Naive B cell (primary cell): ENCODE data around the gene RBM38. TPM values are rescaled to one million over a fixed set of nuclear protein-coding genes. Genes with fewer than 3 reads are reported as not detected.
"Not testable (repeated sequence)": the region's sequence is repeated elsewhere in the genome, so short reads cannot be mapped to it uniquely, and the experiment has no call there.

ENCODE experiments used
- ATAC-seq, 2 donors: fragments of 150-1000 bp; cut with Tn5 transposase; 2 replicates each; pipeline ENCODE4 v1.10.0; 2021; ENCODE audit warnings: low read depth in 2 of 2, mild to moderate bottlenecking in 2 of 2, moderate library complexity in 2 of 2
- DNase-seq: peaks from one replicate; pipeline ENCODE4 v3.0.0; 2022
- H3K27ac Mint-ChIP-seq, 6 donors: one replicate each; pipeline ENCODE4 v1.8.0; 2020 to 2022; ENCODE audit warnings: mild to moderate bottlenecking in 6 of 6, mixed read lengths in 6 of 6, moderate library complexity in 5 of 6, inconsistent platforms in 2 of 6
- H3K27me3 Mint-ChIP-seq, 3 donors: one replicate each; pipeline ENCODE4 v1.8.0; 2021 to 2022; ENCODE audit warnings: mixed read lengths in 3 of 3, mild to moderate bottlenecking in 1 of 3
- H3K36me3 Mint-ChIP-seq, 2 donors: one replicate each; pipeline ENCODE4 v1.8.0; 2020 to 2022; ENCODE audit warnings: mixed read lengths in 2 of 2, inconsistent platforms in 1 of 2, mild to moderate bottlenecking in 1 of 2
- H3K4me1 Mint-ChIP-seq, 3 donors: one replicate each; pipeline ENCODE4 v1.8.0; 2020 to 2022; ENCODE audit warnings: mixed read lengths in 3 of 3, inconsistent platforms in 1 of 3, mild to moderate bottlenecking in 1 of 3, moderate library complexity in 1 of 3
- H3K4me3 Mint-ChIP-seq, 8 donors: one replicate each; pipeline ENCODE4 v1.8.0; 2020 to 2022; ENCODE audit warnings: mild to moderate bottlenecking in 8 of 8, mixed read lengths in 8 of 8, moderate library complexity in 8 of 8, inconsistent platforms in 2 of 8
- H3K9me3 Mint-ChIP-seq, 7 donors: one replicate each; pipeline ENCODE4 v1.8.0; 2020 to 2022; ENCODE audit warnings: mixed read lengths in 7 of 7, mild to moderate bottlenecking in 5 of 7, inconsistent platforms in 2 of 7, moderate library complexity in 1 of 7
- polyA plus RNA-seq, 6 donors: library from polyadenylated mRNA; unstranded; fragments of 300-500 nt; fragmentation: Illumina TruSeq; gene quantifications; one replicate each; pipeline ENCODE4 v1.2.3, GENCODE V29; 2021; ENCODE audit warnings: low read depth in 6 of 6

Gene RBM38
- polyA plus RNA-seq, 6 donors from 2014 or later = 80.1 to 189 (median 157) TPM

- Mint-ChIP-seq H3K4me1 (peaks cover 53 to 96% (median 72%) of the 10 kb centered on the region in 3 donors), H3K4me3 (peak overlapping the region in 7 of 8 donors; percentile 67 to 88 (median 80)), H3K9me3 (no peaks in the 10 kb centered on the region), H3K27ac (peak overlapping the region in 4 of 6 donors; percentile 5 to 91 (median 43)), H3K36me3 (no peaks in the 10 kb centered on the region), H3K27me3 (no peaks in the 10 kb centered on the region)
- DNase-seq (no peak), ATAC-seq (no peak)
Measured at GRCh38 chr20:57426271-57426689, 35.1 kb downstream of the RBM38 start.

DNA sequence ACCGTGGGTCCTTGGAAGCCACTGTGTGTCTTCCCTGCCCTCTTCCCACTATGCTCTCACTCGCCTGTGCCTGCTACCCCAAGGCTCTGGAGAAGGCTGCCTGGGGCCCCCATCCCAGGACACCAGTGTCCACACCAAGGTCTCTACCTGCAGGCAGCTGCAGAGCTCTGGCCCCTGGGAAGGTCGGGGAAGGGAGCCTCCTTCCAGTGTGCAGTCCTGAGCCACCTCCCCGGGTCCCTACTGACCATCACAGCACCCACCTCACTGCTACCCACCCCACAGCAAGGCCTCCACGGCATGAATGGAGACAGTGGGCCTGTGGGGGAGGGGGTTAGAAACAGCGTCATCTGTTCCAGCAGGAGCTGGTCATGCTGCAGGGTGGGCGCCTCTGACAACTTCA, 35.6 kb downstream of the RBM38 start:
- Mint-ChIP-seq H3K4me1 (peaks cover 50 to 97% (median 75%) of the 10 kb centered on the region in 3 donors), H3K27ac (peak overlapping the region in 3 of 6 donors; percentile 25 to 68 (median 34))
- no peak for DNase-seq

GRCh38 chr20:57428324-57429158, 37.3 kb downstream of the RBM38 start:
- H3K27me3 Mint-ChIP-seq = no peaks in the 10 kb centered on the region
- H3K9me3 Mint-ChIP-seq = no peaks in the 10 kb centered on the region
- H3K4me1 Mint-ChIP-seq = peaks cover 64 to 99% (median 88%) of the 10 kb centered on the region in 3 donors
- no peaks in the 10 kb centered on the region for H3K36me3 Mint-ChIP-seq
- ATAC-seq = no peak
- peak overlapping the region in 1 of 8 donors; percentile 47 for H3K4me3 Mint-ChIP-seq
- no peak overlapping the region for H3K27ac Mint-ChIP-seq
- DNase-seq = no peak

More for the DNA sequence above, 35.6 kb downstream of the RBM38 start:
- ATAC-seq = no peak
- Mint-ChIP-seq H3K27me3 (no peaks in the 10 kb centered on the region), H3K9me3 (no peaks in the 10 kb centered on the region), H3K36me3 (no peaks in the 10 kb centered on the region), H3K4me3 (peak overlapping the region in 7 of 8 donors; percentile 7 to 87 (median 71))

DNA sequence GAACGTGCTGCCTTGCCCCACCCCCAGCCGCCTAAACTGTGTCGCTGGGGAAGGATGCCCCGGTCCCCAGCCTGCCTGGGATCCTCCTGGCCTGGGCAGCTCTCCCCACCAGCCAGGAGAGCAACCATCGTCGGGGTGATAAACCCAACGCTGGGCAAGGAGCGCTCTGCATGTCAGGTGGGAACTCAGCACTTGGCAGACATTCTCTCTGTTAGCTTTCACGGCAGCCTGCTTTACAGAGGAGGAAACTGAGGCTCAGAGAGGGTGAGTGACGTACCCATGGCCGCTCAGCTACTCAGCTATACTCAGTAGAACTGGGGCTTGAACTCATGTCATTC, 37.9 kb downstream of the RBM38 start:
- DNase-seq (no peak), ATAC-seq (no peak)
- Mint-ChIP-seq H3K9me3 (peaks cover 0 to 2% (median 0%) of the 10 kb centered on the region in 7 donors), H3K4me3 (peak overlapping the region in 1 of 8 donors; percentile 2), H3K4me1 (peaks cover 64 to 99% (median 89%) of the 10 kb centered on the region in 3 donors), H3K27ac (peak overlapping the region in 2 of 6 donors; percentile 18 to 50), H3K36me3 (no peaks in the 10 kb centered on the region), H3K27me3 (no peaks in the 10 kb centered on the region)

DNA sequence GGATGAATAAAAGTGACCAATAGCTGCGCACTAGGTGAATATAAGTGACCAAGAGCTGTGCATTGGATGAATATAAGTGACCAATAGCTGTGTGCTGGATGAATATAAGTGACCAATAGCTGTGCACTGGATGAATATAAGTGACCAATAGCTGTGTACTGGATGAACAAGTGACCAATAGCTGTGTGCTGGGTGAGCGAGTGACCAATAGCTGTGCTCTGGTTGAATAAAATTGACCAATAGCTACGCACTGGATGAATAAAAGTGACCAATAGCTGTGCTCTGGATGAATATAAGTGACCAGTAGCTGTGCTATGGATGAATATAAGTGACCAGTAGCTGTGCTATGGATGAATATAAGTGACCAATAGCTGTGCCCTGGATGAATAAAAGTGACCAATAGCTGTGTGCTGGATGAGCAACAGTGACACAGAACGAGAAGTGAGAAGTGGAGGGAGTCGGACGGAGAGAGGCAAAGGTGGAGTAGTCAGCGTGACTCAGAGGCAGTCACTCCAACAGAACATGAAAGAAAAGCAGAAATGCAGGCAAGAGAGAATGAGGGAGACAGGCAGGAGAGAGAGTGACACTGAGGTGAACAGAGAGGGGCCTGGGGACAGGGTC, 38.5 kb downstream of the RBM38 start:
- ATAC-seq = peak; percentile 33 to 39
- Mint-ChIP-seq H3K36me3 (no peaks in the 10 kb centered on the region), H3K4me1 (peaks cover 65 to 99% (median 89%) of the 10 kb centered on the region in 3 donors), H3K27me3 (no peaks in the 10 kb centered on the region), H3K9me3 (peaks cover 0 to 2% (median 0%) of the 10 kb centered on the region in 7 donors), H3K4me3 (peak overlapping the region in 6 of 8 donors; percentile 2 to 77 (median 43)), H3K27ac (peak overlapping the region; percentile 1 to 84 (median 28))
- peak; percentile 42 for DNase-seq

GRCh38 chr20:57430201-57430596, 39.0 kb downstream of the RBM38 start:
- peak overlapping the region in 6 of 8 donors; percentile 2 to 77 (median 43) for H3K4me3 Mint-ChIP-seq
- not testable (repeated sequence) for DNase-seq, H3K36me3 Mint-ChIP-seq, H3K9me3 Mint-ChIP-seq, ATAC-seq, H3K27me3 Mint-ChIP-seq
- peaks cover 64 to 99% (median 89%) of the 10 kb centered on the region in 3 donors for H3K4me1 Mint-ChIP-seq
- peak overlapping the region in 4 of 6 donors; percentile 1 to 84 (median 54) for H3K27ac Mint-ChIP-seq

GRCh38 chr20:57431539-57431835, 40.3 kb downstream of the RBM38 start:
- H3K4me3 Mint-ChIP-seq = peak overlapping the region in 5 of 8 donors; percentile 40 to 78 (median 60)
- peaks cover 62 to 99% (median 89%) of the 10 kb centered on the region in 3 donors for H3K4me1 Mint-ChIP-seq
- ATAC-seq (no peak), DNase-seq (no peak)
- peaks cover 0 to 2% (median 0%) of the 10 kb centered on the region in 7 donors for H3K9me3 Mint-ChIP-seq
- H3K27me3 Mint-ChIP-seq = no peaks in the 10 kb centered on the region
- peak overlapping the region in 3 of 6 donors; percentile 1 to 83 (median 30) for H3K27ac Mint-ChIP-seq
- no peaks in the 10 kb centered on the region for H3K36me3 Mint-ChIP-seq

GRCh38 chr20:57432480-57432861, 41.3 kb downstream of the RBM38 start:
- H3K9me3 Mint-ChIP-seq = peaks cover 0 to 2% (median 0%) of the 10 kb centered on the region in 7 donors
- no peaks in the 10 kb centered on the region for H3K27me3 Mint-ChIP-seq
- DNase-seq (no peak), ATAC-seq (no peak)
- H3K27ac Mint-ChIP-seq = peak overlapping the region; percentile 86 to 98 (median 93)
- H3K36me3 Mint-ChIP-seq = no peaks in the 10 kb centered on the region
- peak overlapping the region; percentile 60 to 90 (median 78) for H3K4me3 Mint-ChIP-seq
- peaks cover 56 to 94% (median 85%) of the 10 kb centered on the region in 3 donors for H3K4me1 Mint-ChIP-seq

DNA sequence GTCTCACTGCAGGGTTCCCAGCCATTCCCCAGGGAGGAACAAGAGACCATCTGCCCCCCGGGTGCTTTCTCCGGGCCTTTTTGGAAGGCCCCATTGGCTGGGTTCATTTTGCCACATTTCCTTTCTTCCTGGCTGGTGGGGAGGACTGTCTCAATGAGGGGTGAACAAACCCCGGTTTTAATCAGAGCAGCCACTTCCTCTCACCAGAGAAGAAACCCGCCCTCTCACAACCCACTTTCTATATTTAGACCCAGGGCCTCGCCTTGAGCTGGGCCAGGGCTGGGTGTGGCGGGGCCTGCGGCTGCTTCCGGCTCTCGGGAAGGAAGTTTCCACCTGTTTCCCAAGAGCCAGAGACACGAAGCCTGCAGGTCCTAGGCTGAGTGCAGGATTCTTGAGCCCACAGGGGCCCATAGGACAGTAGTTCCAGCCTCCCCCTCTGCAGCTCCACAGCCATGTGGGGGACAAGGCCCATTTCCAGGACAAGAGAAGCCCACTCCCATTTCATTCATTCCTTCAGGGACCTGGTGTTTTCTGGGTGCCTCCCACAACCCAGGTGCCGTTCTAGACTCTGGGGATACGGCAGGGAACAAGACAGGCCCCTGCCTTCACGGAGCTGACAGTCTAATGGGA, 41.8 kb downstream of the RBM38 start:
- peak; percentile 81 for DNase-seq
- ATAC-seq = peak; percentile 85 to 87
- H3K36me3 Mint-ChIP-seq = no peaks in the 10 kb centered on the region
- H3K4me1 Mint-ChIP-seq = peaks cover 53 to 93% (median 86%) of the 10 kb centered on the region in 3 donors
- H3K27ac Mint-ChIP-seq = peak overlapping the region; percentile 86 to 98 (median 93)
- H3K27me3 Mint-ChIP-seq = no peaks in the 10 kb centered on the region
- H3K9me3 Mint-ChIP-seq = peaks cover 0 to 2% (median 0%) of the 10 kb centered on the region in 7 donors
- peak overlapping the region; percentile 60 to 90 (median 78) for H3K4me3 Mint-ChIP-seq

- peak; percentile 29 to 35 for ATAC-seq
- peak; percentile 35 for DNase-seq
- Mint-ChIP-seq H3K4me1 (peaks cover 53 to 88% (median 86%) of the 10 kb centered on the region in 3 donors), H3K9me3 (peaks cover 0 to 2% (median 0%) of the 10 kb centered on the region in 7 donors), H3K36me3 (no peaks in the 10 kb centered on the region), H3K27me3 (no peaks in the 10 kb centered on the region), H3K27ac (peak overlapping the region; percentile 85 to 98 (median 88)), H3K4me3 (peak overlapping the region; percentile 60 to 90 (median 76))
Measured at GRCh38 chr20:57433657-57434389, 42.6 kb downstream of the RBM38 start.

DNA sequence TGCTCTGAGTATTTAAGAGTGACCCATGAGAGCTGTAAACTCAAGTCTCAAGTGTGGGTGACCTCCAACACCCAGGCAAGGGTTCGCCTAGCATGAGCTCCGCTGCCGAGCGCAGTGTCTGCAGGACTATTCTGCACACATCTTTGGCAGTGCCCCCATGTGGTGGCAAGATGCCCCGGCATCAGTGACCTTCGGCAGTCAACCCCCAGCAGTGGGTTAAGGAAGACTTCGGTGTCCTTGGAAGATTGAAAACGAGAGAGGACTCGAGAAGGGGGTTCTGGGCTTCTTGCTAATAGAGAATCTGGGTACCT, 43.1 kb downstream of the RBM38 start:
- Mint-ChIP-seq H3K27ac (peak overlapping the region; percentile 73 to 98 (median 86)), H3K4me1 (peaks cover 52 to 83% (median 81%) of the 10 kb centered on the region in 3 donors), H3K36me3 (no peaks in the 10 kb centered on the region), H3K27me3 (no peaks in the 10 kb centered on the region), H3K4me3 (peak overlapping the region; percentile 36 to 81 (median 60)), H3K9me3 (peaks cover 0 to 2% (median 0%) of the 10 kb centered on the region in 7 donors)
- DNase-seq = no peak
- no peak for ATAC-seq

DNA sequence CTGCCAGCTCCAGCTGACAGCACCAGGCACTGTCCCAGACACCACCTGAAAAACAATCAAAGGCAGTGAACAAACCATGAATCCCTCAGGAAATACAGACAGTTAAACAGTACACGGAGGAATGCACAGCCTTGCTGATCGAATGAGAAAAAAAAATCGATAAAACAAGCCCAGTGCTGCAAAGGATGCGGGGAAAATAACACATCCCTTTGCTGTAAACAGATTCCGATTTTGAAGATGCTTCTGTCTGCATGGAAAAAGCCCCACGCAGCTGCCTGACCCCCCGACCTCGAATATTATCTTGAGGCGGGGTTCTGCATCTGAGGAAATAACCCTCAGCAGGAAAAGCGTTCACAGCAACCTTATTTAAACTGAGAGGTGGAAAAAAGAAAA, 43.9 kb downstream of the RBM38 start:
- DNase-seq (no peak), ATAC-seq (no peak)
- Mint-ChIP-seq H3K27ac (peak overlapping the region in 5 of 6 donors; percentile 73 to 95 (median 74)), H3K4me1 (peaks cover 47 to 82% (median 80%) of the 10 kb centered on the region in 3 donors), H3K36me3 (no peaks in the 10 kb centered on the region), H3K9me3 (peaks cover 0 to 2% (median 0%) of the 10 kb centered on the region in 7 donors), H3K27me3 (no peaks in the 10 kb centered on the region), H3K4me3 (peak overlapping the region; percentile 13 to 90 (median 76))
